GM21390 (cell line): Measurements from ENCODE around the gene TJP3.

Experiments
- ATAC-seq: cut with Tn5 transposase; IDR thresholded peaks from one replicate; pipeline ENCODE4 v1.9.1; 2021; ENCODE audit not compliant: unreplicated experiment

The TJP3 gene

GRCh38 chr19:3670796-3671679 is 37.1 kb upstream of the TJP3 start:
- ATAC-seq, result no peak

GRCh38 chr19:3671680-3672574 is 36.3 kb upstream of the TJP3 start:
- ATAC-seq, result no peak

- ATAC-seq, result no peak
Measured at GRCh38 chr19:3672575-3672948, 35.6 kb upstream of the TJP3 start.

- ATAC-seq, result no peak
Measured at GRCh38 chr19:3672993-3673392, 35.2 kb upstream of the TJP3 start.

- ATAC-seq, result no peak
Measured at GRCh38 chr19:3673506-3674439, 34.4 kb upstream of the TJP3 start.

- ATAC-seq, result no peak
Measured at GRCh38 chr19:3674784-3675543, 33.2 kb upstream of the TJP3 start.

- no peak for ATAC-seq
Measured at GRCh38 chr19:3678188-3678587, 30.0 kb upstream of the TJP3 start.

- ATAC-seq, result no peak
Measured at GRCh38 chr19:3679138-3679537, 29.0 kb upstream of the TJP3 start.

- ATAC-seq, result no peak
Measured at GRCh38 chr19:3679581-3679980, 28.6 kb upstream of the TJP3 start.

- ATAC-seq, result no peak
Measured at GRCh38 chr19:3680939-3681338, 27.2 kb upstream of the TJP3 start.

- ATAC-seq, result no peak
Measured at GRCh38 chr19:3682286-3682685, 25.9 kb upstream of the TJP3 start.

GRCh38 chr19:3682741-3683404 is 25.3 kb upstream of the TJP3 start:
- ATAC-seq, result no peak

GRCh38 chr19:3683405-3684053 is 24.7 kb upstream of the TJP3 start:
- no peak for ATAC-seq

- ATAC-seq, result no peak
Measured at GRCh38 chr19:3684054-3684816, 23.9 kb upstream of the TJP3 start.

- no peak for ATAC-seq
Measured at GRCh38 chr19:3684817-3685410, 23.3 kb upstream of the TJP3 start.

GRCh38 chr19:3687393-3687773 is 20.8 kb upstream of the TJP3 start:
- ATAC-seq, result no peak

GRCh38 chr19:3687774-3688706 is 20.1 kb upstream of the TJP3 start:
- ATAC-seq, result no peak
